Fibroblast of the aortic adventitia (primary cell): ENCODE measurements around the gene YAE1. TPM values are rescaled to one million over a fixed set of nuclear protein-coding genes. Genes with fewer than 3 reads are reported as not detected.

Experiments
- DNase-seq: peaks from one replicate; pipeline ENCODE4 v3.0.0-alpha.2; 2010; ENCODE audit warnings: low read depth
- H3K4me3 ChIP-seq: 2 replicates; pipeline ENCODE4 v1.5.1; 2011; ENCODE audit warnings: low read depth, mild to moderate bottlenecking, control low read depth, low read length, moderate library complexity
- total RNA-seq: library from RNA; depleted of rRNA; stranded (reverse); fragments of >200 nt; gene quantifications from 2 replicates; pipeline ENCODE4 v1.2.3, GENCODE V29; 2012; ENCODE audit warnings: low replicate concordance
- TF ChIP-seq, protein P1 (sequence below): IDR thresholded peaks from 2 replicates; pipeline ENCODE4 v1.5.1; 2011; ENCODE audit warnings: mild to moderate bottlenecking, low read length, control low read depth, inconsistent platforms; ENCODE audit not compliant: insufficient read depth

Gene YAE1
- total RNA-seq, 1 donor: 41.9 TPM

DNA sequence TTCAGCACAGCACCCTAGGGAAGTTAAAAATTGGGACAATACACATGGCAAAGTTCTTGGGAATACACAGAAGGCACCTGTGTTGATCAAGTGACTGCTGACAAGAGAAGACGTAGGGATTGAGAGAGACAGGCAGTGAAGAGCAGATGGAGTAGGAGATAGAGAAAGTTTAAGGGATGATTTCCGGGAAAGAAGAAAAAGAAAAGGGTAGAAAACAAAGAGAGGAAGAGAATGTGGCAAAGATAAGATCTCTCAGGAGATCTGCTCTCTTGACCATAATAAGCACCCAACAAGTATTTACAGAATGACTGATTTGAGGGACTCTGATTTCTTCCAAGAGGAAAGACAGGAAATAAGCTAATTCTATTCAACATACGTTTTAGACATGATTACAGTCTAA lies 42.1 kb downstream of the YAE1 start:
- TF ChIP-seq, protein P1, sequence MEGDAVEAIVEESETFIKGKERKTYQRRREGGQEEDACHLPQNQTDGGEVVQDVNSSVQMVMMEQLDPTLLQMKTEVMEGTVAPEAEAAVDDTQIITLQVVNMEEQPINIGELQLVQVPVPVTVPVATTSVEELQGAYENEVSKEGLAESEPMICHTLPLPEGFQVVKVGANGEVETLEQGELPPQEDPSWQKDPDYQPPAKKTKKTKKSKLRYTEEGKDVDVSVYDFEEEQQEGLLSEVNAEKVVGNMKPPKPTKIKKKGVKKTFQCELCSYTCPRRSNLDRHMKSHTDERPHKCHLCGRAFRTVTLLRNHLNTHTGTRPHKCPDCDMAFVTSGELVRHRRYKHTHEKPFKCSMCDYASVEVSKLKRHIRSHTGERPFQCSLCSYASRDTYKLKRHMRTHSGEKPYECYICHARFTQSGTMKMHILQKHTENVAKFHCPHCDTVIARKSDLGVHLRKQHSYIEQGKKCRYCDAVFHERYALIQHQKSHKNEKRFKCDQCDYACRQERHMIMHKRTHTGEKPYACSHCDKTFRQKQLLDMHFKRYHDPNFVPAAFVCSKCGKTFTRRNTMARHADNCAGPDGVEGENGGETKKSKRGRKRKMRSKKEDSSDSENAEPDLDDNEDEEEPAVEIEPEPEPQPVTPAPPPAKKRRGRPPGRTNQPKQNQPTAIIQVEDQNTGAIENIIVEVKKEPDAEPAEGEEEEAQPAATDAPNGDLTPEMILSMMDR: no peak
- no peak overlapping the region for H3K4me3 ChIP-seq
- DNase-seq: no peak

DNA sequence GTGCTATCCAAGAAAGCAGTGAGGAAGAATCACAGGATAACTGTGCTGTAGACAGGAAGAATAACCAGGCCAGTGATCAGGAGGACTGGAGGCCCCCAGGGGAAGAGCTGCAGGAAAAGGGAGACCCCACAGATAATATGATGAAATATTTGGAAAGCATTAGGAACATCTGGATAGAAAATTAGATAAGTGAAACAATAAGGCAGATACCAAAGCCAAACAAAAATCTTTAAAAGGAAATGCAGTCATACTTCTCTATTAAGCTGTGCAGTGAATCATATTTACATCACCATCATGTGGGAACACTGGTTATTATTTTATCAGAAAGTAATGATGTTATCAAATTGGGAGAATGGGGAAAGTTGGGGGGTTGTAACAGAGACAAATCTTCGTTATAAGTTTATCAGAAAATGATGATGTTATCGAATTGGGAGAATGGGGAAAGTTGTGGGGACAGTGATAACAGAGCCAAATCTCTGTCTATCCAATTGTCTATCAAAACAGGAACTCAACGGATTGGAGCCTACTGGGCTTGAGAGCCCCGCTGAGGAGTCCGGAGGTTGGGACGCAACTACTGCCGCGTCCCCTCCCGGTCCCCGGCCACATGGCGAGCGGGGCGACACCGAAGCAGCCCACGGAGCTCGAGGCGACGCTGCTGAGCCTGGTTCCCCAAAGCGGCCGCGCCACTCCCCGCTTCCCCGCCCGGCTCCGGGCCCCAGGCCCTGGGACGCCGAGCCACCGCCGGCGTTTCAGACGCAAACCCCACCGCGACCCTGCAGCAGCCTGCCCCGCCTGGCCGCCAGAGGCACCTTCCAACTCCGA lies 43.1 kb downstream of the YAE1 start:
- H3K4me3 ChIP-seq: peak overlapping the region; percentile 43
- DNase-seq: peak; percentile 92
- TF ChIP-seq, protein P1: peak; percentile 34

DNA sequence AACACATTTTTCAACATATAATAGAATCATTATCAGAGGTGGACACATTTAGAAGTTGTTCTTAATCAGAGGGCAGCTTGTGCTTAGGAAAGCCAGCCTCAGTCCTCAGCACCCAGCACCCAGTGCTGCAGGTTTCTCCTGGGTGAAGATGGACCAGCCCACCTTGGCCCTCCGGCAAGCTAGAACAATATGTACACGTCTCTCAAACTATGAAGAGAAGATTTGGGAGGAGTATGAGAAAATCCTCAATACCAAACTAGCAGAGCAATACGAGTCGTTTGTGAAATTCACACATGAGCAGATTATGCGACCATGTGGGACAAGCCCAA lies 43.7 kb downstream of the YAE1 start:
- TF ChIP-seq, protein P1: no peak
- no peak for DNase-seq
- H3K4me3 ChIP-seq: peak overlapping the region; percentile 43

DNA sequence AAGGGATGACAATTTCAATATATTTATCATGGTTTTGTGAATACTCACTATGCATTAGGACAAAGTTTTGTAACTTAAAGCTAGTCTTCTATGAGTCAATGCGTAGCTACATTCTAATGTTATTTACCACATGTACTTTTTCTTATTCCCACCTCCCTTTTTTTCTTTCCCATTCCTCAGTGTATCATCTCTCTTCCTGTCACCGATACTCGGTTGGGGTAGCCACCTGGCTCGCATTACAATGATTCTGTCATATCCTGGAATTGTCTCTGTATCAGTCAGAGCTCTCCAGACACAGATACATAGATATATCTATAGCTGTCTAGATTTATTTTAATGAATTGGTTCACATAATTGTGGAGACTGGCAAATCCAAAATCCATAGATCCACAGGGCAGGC lies 47.4 kb downstream of the YAE1 start:
- DNase-seq: peak; percentile 50
- TF ChIP-seq, protein P1: no peak
- H3K4me3 ChIP-seq: no peak overlapping the region

DNA sequence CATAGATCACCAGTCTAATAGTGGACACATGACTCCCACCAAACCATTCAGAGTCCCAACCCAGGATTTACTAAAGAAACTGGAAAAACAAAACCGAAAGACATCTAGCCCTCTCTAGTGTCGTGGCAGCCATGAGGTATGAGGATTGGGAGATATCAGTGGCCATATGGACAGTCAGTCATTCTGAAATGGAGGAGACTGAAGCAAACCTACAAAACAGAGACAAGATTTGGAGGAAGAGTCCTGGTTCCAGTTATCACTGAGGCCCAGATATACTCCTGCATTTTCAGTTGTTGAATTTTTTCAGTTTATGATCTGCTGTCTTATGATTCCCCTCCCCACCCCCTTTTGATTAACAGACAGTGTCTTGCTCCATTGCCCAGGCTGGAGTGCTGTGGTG lies 48.1 kb downstream of the YAE1 start:
- no peak for DNase-seq
- TF ChIP-seq, protein P1: no peak
- H3K4me3 ChIP-seq: no peak overlapping the region

DNA sequence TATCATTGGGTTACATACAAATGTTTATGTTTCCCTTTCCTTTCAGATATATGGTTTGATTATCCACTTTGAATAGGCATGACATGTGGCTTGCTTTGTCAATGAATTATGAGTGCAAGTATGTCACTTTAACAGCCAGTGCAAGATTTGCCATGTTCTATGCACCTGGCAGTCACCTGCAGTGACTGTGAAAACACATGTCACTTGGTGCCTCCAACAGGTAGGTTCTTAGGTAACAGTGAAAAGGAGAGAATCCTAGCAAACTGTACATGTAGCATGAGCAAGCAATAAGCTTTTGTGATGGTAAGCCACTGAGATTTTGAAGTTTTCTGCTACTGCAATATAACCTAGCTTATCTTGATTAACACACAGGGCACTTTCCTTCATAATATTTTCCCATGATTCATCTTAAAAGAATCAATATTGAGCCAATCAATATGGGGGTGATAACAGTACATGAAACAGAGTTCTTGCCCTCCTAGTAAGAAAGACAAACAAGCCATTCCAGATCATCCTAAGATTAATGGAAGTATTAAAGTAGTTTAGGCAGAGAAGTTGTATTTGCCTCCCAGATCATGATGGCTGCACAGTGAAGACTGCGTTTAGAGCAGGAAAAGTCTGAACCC lies 49.3 kb downstream of the YAE1 start:
- TF ChIP-seq, protein P1: no peak
- no peak for DNase-seq
- no peak overlapping the region for H3K4me3 ChIP-seq
